Ishikawa (cell line): Measurements from ENCODE around the gene UTRN.

Experiments
- CEBPB ChIP-seq: IDR thresholded peaks from 2 replicates; pipeline ENCODE4 v1.6.1; 2012
- CREB1 ChIP-seq: IDR thresholded peaks from 2 replicates; pipeline ENCODE4 v1.6.1; 2012; ENCODE audit warnings: low read depth
- EGR1 ChIP-seq: IDR thresholded peaks from 2 replicates; pipeline ENCODE4 v1.6.1; 2012
- EP300 ChIP-seq: IDR thresholded peaks from 2 replicates; pipeline ENCODE4 v1.6.1; 2012; ENCODE audit warnings: borderline replicate concordance
- FOXM1 ChIP-seq: IDR thresholded peaks from 2 replicates; pipeline ENCODE4 v1.6.1; 2012; ENCODE audit warnings: low read depth, borderline replicate concordance
- NFIC ChIP-seq: IDR thresholded peaks from 2 replicates; pipeline ENCODE4 v1.6.1; 2012
- RAD21 ChIP-seq: IDR thresholded peaks from 2 replicates; pipeline ENCODE4 v1.6.1; 2012; ENCODE audit warnings: low read depth
- TAF1 ChIP-seq: IDR thresholded peaks from 2 replicates; pipeline ENCODE4 v1.6.1; 2012; ENCODE audit warnings: low read depth, mild to moderate bottlenecking
- TCF12 ChIP-seq: IDR thresholded peaks from 2 replicates; pipeline ENCODE4 v1.6.1; 2012; ENCODE audit warnings: low read depth
- TEAD4 ChIP-seq: IDR thresholded peaks from 2 replicates; pipeline ENCODE4 v1.6.1; 2012
- YY1 ChIP-seq: IDR thresholded peaks from 2 replicates; pipeline ENCODE4 v1.6.1; 2012; ENCODE audit warnings: low read depth
- ZBTB7A ChIP-seq: IDR thresholded peaks from 2 replicates; pipeline ENCODE4 v1.6.1; 2012; ENCODE audit warnings: low read depth
- TF ChIP-seq, protein P1 (sequence below): IDR thresholded peaks from 2 replicates; pipeline ENCODE4 v1.6.1; 2012
- TF ChIP-seq, protein P2 (sequence below): IDR thresholded peaks from 2 replicates; pipeline ENCODE4 v1.6.1; 2012
- TF ChIP-seq, protein P3 (sequence below): IDR thresholded peaks from 2 replicates; pipeline ENCODE4 v1.6.1; 2012; ENCODE audit warnings: low read depth, mild to moderate bottlenecking

UTRN gene

DNA sequence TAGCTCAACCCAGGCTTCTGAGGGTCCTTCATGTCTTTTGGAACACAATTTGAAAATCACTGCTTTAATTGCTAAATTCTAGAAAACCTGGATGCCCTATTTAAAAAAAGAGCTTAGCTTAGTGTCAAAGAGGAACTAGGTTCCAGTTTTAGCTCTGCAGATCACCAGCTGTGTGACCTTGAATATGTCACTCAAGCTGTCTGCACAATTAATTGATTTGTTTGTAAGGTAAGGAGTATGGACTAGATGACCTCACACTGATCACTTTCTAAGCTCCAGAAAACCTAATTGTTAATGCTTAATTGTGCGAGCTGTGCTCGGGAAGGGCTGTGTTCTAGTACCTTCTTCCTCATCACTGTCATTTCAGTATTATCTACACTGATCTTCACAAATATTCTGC lies 26.2 kb downstream of the UTRN start:
- TF ChIP-seq EP300 = no peak
- TF ChIP-seq EGR1 = no peak
- TF ChIP-seq TCF12 = no peak
- no peak for TF ChIP-seq TAF1
- TF ChIP-seq ZBTB7A = no peak
- TF ChIP-seq, protein P1, sequence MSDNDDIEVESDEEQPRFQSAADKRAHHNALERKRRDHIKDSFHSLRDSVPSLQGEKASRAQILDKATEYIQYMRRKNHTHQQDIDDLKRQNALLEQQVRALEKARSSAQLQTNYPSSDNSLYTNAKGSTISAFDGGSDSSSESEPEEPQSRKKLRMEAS = no peak
- no peak for TF ChIP-seq TEAD4
- no peak for TF ChIP-seq YY1
- TF ChIP-seq CEBPB = no peak
- TF ChIP-seq CREB1 = no peak

DNA sequence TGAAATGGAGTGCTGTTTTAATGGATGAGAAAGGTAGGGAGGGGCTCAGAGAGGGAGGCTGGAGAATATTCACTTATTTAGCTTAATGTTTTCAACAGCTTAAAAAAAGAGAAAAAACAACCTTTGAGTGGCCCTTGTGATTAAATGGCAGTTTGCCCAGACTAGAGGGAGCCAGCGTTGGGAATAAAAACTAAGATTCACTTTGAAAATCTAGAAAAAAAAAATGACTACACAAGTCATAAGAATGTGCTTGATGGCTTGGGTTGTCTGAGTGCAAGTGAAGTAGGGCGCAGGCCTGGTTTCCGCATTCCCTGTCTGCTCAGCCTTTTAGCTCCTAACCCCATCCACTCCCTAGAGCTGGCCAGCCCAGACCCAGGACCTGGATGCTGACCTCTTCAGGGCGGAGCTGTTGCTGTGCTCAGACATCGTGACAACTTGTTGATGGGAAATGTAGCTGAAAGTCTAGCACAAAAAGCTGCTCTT lies 28.9 kb downstream of the UTRN start:
- no peak for TF ChIP-seq CEBPB
- TF ChIP-seq, protein P2, sequence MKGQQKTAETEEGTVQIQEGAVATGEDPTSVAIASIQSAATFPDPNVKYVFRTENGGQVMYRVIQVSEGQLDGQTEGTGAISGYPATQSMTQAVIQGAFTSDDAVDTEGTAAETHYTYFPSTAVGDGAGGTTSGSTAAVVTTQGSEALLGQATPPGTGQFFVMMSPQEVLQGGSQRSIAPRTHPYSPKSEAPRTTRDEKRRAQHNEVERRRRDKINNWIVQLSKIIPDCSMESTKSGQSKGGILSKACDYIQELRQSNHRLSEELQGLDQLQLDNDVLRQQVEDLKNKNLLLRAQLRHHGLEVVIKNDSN = no peak

DNA sequence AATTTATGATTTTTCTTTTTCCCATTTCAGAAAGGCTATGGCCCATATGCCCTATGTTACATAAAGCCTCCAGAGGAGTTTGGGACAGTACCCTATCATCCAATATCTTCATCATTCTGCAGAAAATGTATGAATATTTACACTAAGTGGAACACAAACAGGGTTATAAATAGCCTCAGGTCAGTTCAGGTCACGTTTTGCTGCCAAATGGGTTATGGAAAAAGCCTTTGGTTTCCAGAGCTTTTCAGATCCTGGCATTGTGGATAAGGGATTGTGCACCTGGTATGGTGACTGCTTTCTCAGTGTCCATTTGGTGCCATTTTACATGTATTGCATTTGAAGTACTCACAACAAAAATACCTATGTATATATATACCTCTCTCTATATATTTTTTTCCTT lies 29.4 kb downstream of the UTRN start:
- no peak for TF ChIP-seq CEBPB
- TF ChIP-seq CREB1 = no peak
- TF ChIP-seq, protein P3, sequence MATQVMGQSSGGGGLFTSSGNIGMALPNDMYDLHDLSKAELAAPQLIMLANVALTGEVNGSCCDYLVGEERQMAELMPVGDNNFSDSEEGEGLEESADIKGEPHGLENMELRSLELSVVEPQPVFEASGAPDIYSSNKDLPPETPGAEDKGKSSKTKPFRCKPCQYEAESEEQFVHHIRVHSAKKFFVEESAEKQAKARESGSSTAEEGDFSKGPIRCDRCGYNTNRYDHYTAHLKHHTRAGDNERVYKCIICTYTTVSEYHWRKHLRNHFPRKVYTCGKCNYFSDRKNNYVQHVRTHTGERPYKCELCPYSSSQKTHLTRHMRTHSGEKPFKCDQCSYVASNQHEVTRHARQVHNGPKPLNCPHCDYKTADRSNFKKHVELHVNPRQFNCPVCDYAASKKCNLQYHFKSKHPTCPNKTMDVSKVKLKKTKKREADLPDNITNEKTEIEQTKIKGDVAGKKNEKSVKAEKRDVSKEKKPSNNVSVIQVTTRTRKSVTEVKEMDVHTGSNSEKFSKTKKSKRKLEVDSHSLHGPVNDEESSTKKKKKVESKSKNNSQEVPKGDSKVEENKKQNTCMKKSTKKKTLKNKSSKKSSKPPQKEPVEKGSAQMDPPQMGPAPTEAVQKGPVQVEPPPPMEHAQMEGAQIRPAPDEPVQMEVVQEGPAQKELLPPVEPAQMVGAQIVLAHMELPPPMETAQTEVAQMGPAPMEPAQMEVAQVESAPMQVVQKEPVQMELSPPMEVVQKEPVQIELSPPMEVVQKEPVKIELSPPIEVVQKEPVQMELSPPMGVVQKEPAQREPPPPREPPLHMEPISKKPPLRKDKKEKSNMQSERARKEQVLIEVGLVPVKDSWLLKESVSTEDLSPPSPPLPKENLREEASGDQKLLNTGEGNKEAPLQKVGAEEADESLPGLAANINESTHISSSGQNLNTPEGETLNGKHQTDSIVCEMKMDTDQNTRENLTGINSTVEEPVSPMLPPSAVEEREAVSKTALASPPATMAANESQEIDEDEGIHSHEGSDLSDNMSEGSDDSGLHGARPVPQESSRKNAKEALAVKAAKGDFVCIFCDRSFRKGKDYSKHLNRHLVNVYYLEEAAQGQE = no peak
- no peak for TF ChIP-seq NFIC
- no peak for TF ChIP-seq EP300
- no peak for TF ChIP-seq TEAD4
- TF ChIP-seq TCF12 = no peak
- TF ChIP-seq FOXM1 = no peak
- no peak for TF ChIP-seq YY1
- TF ChIP-seq RAD21 = no peak
- no peak for TF ChIP-seq TAF1
- TF ChIP-seq ZBTB7A = no peak
- TF ChIP-seq, protein P2 = no peak
- TF ChIP-seq, protein P1 = no peak
- TF ChIP-seq EGR1 = no peak

DNA sequence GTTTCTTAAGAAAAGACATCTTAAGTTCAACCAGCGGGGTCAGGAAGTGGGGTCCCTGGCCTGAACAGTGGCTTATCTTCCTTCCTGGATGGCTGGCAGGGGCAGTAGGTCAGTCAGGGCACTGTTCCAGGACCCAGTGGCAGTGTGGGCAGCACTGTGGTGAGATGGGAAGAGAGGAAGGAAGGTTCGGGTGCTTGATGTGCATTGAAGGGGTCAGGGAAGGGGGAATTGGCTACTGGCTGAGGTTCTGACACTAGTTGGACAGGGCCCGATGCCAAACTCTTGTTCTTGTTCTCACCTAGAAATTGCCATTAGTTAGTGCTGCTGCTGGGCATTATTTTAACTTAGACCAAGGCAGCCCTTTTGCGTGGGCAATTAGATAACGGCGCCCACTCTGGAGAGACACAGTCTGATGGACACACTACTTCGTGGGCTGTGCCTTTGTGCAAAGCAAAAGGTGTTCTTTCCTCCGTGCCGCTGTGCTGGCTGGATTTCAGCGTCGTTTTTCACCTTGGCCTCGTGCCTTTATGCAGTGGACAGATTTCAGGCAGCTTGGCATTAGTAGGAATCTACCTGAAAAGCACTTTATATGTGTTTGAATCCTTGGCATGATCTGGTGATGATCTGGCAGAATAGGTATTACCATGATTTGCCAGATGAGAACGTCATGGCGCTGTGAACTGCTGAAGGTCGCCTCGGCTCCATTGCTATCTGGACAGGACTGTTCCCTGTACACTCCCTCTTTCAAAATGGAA lies 30.3 kb downstream of the UTRN start:
- TF ChIP-seq RAD21 = no peak
- TF ChIP-seq ZBTB7A = no peak
- TF ChIP-seq, protein P2 = no peak
- no peak for TF ChIP-seq CREB1
- TF ChIP-seq TEAD4 = no peak

DNA sequence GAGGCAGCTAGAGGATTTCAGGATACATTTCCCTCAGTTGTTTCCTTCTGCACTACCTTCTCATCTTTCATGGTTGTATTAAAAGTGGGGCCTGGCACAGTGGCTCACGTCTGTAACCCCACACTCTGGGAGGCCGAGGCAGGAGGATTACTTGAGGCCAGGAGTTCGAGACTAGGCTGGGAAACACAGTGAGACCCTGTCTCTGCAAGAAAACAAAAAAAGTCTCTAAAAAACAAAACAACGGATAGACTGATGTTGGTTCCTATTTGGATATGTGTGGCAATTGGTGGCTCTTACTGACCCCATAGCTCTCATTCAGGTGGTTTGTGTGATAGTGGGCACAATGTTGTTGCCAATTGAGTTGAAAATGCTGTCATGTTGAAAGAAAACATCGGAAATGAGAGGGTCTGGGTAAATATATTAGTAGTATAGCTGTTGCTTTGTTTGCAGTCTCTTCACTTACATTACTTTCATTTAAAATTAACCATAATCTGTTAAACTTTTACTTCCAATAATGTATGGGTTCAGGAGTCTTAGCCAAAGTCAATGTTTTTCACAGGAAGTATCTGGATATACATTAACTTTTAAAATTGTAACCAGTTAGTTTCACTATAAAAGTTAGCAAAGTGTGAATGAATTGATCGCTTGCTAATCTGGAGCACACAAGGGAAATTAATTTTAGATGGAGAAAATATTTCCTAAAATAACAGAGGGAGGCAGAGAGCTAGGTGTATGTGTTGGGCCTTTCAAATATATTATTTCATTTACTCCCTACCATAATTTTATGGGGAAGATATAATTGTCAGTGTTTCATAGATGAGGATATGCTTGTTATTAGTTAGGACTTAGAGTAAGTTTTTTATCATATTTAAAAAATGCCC lies 31.1 kb downstream of the UTRN start:
- TF ChIP-seq TAF1 (no peak), ZBTB7A (no peak), FOXM1 (no peak), EP300 (no peak), CEBPB (no peak), CREB1 (no peak), RAD21 (no peak), YY1 (no peak), EGR1 (no peak), TCF12 (no peak), TEAD4 (no peak), NFIC (no peak)
- TF ChIP-seq, protein P3 = no peak
- TF ChIP-seq, protein P1 = no peak
- TF ChIP-seq, protein P2 = no peak
